ENCODE measurements around the gene SLC29A1.

Gene SLC29A1

GRCh38 chr6:44237021-44237812 is 13.8 kb downstream of the SLC29A1 start:
- peak; percentile 41 for DNase-seq (ENCODE audit: low spot score)

- peak; percentile 81 for DNase-seq (ENCODE audit: low spot score)
Observed at GRCh38 chr6:44237813-44238433, 14.5 kb downstream of the SLC29A1 start.

- DNase-seq (ENCODE audit: low spot score): no peak
Observed at GRCh38 chr6:44238687-44239350, 15.4 kb downstream of the SLC29A1 start.

- no peak for DNase-seq (ENCODE audit: low spot score)
Observed at GRCh38 chr6:44243345-44243744, 19.9 kb downstream of the SLC29A1 start.

- no peak for DNase-seq (ENCODE audit: low spot score)
Observed at GRCh38 chr6:44245391-44245911, 22.1 kb downstream of the SLC29A1 start.

GRCh38 chr6:44245912-44246662 is 22.7 kb downstream of the SLC29A1 start:
- DNase-seq (ENCODE audit: low spot score): peak; percentile 84

GRCh38 chr6:44246663-44247337 is 23.4 kb downstream of the SLC29A1 start, which contains the start of gene HSP90AB1:
TSS of gene HSP90AB1 (plus strand) at chr6:44247101. CDS start at chr6:44248630, 1,529 bp downstream.
- DNase-seq (ENCODE audit: low spot score): peak; percentile 99

GRCh38 chr6:44247338-44248302 is 24.2 kb downstream of the SLC29A1 start:
- peak; percentile 64 for DNase-seq (ENCODE audit: low spot score)

GRCh38 chr6:44248579-44248978 is 25.2 kb downstream of the SLC29A1 start:
- DNase-seq (ENCODE audit: low spot score): no peak

- peak; percentile 25 for DNase-seq (ENCODE audit: low spot score)
Observed at GRCh38 chr6:44249082-44249748, 25.8 kb downstream of the SLC29A1 start.

- no peak for DNase-seq (ENCODE audit: low spot score)
Observed at GRCh38 chr6:44250067-44250717, 26.8 kb downstream of the SLC29A1 start.

- DNase-seq (ENCODE audit: low spot score): peak; percentile 45
Observed at GRCh38 chr6:44250718-44251123, 27.3 kb downstream of the SLC29A1 start.

GRCh38 chr6:44251576-44252524 is 28.5 kb downstream of the SLC29A1 start:
- peak; percentile 51 for DNase-seq (ENCODE audit: low spot score)

- DNase-seq (ENCODE audit: low spot score): peak; percentile 77
Observed at GRCh38 chr6:44253307-44254101, 30.1 kb downstream of the SLC29A1 start.

- DNase-seq (ENCODE audit: low spot score): peak; percentile 70
Observed at GRCh38 chr6:44254191-44255104, 31.1 kb downstream of the SLC29A1 start.

Data from NAMALWA (cell line).